GM04504 (cell line): ENCODE measurements around the gene CHST11.
A peak's percentile ranks its signal among the peaks of the same experiment; 100 is the strongest.
"Not testable (repeated sequence)": the region's sequence is repeated elsewhere in the genome, so short reads cannot be mapped to it uniquely, and the experiment has no call there.

Source experiments
- DNase-seq: peaks from one replicate; pipeline ENCODE4 v3.0.0-alpha.2; 2012; ENCODE audit warnings: low read depth

Gene CHST11

GRCh38 chr12:104566244-104566993, 109.7 kb downstream of the CHST11 start:
- no peak for DNase-seq

- no peak for DNase-seq
These were observed 111.2 kb downstream of the CHST11 start for GRCh38 chr12:104567832-104568486.

GRCh38 chr12:104568487-104568868, 111.7 kb downstream of the CHST11 start:
- DNase-seq: no peak

DNA sequence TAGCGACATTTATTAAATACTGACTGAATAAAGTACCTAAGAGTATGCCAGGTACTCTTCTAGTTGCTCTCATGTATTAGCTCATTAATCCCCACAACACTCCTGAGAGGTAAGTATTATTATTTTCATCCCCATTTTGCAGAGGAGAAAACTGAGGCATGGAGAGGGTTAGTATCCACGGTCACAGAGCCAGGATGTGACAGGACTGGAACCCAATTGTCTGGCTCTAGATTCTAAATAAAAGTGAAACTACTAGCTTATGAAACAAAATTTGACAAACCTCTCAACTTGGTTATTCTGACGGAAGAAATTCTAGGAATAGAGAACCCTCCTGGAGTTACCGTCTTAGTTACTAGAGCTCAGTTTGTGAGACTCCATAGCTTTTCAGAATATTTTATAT, 112.2 kb downstream of the CHST11 start:
- DNase-seq: no peak

- no peak for DNase-seq
These were observed 112.8 kb downstream of the CHST11 start for GRCh38 chr12:104569346-104570173.

- no peak for DNase-seq
These were observed 113.6 kb downstream of the CHST11 start for GRCh38 chr12:104570174-104570907.

DNA sequence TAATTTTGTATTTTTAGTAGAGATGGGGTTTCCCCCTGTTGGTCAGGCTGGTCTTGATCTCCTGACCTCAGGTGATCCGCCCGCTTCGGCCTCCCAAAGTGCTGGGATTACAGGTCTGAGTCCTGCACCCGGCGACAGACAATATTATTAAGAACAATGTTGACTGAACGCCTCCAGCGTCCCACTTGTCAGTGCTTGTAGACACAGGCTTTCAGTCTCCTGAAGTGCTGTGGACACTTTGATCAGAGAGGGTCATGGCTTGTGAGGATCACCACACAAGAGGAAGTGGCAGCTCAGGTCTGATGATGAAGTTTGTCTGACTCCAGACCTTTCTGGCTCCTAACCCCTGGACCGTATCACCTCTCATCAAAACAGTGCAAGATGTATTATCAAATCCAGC, 114.6 kb downstream of the CHST11 start:
- no peak for DNase-seq

- DNase-seq: not testable (repeated sequence)
These were observed 117.6 kb downstream of the CHST11 start for GRCh38 chr12:104574353-104574752.

DNA sequence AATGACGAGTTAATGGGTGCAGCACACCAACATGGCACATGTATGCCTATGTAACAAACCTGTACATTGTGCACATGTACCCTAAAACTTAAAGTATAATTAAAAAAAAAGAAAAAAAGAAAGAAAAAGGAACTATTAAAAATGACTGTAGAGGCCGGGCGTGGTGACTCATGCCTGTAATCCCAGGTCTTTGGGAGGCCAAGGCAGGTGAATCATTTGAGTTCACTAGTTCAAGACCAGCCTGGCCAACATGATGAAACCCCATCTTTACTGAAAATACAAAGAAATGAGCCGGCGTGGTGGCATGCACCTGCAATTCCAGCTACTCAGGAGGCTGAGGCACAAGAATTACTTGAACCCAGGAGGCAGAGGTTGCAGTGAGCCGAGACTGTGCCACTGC, 118.0 kb downstream of the CHST11 start:
- DNase-seq: not testable (repeated sequence)

DNA sequence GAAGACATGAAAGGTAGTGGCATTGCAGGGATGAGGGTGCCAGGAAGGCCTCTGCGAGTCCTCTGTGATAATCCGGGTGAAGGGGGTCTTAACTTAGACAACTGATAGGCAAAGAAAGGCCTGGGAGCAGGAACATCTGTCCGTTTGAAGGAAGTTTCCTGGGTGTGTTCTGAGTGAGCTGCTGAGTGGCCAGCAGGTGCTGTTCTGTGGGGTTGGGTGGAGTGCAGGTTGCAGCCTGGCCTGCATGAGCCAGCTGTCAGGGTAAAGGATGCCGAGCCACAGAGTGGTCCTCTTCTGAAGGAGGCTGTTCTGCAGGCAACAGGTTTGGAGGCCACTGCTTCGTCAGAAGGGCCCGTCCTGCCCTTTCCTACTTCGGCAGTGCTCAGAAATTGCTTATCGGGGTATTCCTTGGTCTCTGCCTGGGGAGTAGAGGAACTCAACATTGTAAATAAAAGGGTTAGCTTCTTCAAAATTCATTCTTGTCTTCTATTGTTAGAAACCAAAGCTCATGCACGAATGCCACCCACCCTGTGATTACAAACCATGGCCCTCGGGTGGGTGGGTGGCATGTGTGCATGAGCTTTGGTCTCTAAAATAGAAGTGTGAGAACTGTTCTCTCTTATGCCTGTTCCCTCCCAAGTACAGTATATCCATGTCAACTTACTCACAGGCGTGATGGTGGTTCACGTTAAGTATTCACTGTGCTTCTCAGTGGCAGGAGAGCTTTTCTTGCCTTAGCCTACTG, 118.9 kb downstream of the CHST11 start:
- DNase-seq: no peak

GRCh38 chr12:104576187-104576778, 119.5 kb downstream of the CHST11 start:
- no peak for DNase-seq

DNA sequence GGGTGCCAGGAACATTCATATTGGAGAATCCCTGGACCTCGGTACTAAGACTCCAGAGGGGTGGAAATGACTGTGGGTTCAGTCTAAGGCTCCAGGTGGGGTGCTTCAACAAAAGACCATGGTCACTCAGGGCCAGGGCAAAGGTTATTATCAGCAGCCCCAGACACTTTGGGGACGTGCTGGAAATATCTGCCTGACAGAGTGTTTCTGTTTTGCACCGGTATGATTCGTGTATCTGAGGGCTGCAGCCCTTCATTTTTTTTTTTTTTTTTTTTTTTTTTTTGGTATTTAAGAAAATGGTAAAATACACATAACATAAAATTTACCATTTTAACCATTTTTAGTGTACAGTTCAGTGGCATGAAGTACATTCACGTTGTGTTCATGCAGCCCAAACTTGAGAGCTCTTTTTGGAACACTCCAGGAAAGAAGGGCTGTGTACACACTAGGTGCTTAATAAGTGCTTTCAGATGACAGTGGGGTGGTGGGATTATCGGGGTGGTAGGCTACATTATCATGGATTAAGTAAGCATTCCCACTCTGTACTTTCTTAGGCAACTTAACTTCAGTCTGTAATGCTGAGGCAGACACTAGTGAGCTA, 120.3 kb downstream of the CHST11 start:
- no peak for DNase-seq

DNA sequence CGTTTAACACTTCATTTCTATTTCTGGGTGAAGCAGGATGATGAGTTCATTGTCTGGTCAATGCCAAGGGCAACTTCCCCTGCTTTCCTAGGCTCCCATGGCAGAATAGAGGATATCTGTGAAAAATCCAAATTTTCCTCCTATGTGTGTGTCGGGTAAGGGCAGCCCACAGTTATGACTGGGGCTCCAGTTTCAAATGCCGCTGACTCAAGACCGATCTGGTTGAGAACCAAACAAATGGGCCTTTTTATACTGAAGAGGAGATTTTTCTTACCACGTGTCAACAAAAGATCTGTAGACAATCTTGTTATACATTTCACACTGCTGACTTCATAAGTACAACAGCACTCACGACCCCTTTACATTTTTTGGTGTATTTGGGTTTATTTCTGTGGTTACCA, 120.8 kb downstream of the CHST11 start:
- no peak for DNase-seq

DNA sequence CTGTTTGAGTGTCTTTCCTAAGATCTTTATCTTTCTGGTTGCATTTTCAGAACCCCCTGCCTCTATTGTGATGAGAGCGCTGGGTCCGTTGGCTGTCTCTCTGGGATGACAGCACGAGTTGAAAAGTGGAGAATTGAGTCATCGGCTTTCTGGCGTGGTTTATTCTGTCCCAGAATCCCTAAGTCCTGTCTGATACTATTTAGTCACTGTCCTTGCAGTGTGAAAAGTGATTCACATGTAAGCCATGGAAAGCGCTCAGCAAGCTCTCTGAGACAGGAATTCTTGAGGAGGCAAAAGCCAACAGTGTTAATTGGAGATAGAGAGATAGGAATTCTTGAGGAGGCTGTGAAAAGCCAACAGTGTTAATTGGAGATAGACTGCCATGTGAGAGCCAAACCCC, 121.7 kb downstream of the CHST11 start:
- peak; percentile 65 for DNase-seq

DNA sequence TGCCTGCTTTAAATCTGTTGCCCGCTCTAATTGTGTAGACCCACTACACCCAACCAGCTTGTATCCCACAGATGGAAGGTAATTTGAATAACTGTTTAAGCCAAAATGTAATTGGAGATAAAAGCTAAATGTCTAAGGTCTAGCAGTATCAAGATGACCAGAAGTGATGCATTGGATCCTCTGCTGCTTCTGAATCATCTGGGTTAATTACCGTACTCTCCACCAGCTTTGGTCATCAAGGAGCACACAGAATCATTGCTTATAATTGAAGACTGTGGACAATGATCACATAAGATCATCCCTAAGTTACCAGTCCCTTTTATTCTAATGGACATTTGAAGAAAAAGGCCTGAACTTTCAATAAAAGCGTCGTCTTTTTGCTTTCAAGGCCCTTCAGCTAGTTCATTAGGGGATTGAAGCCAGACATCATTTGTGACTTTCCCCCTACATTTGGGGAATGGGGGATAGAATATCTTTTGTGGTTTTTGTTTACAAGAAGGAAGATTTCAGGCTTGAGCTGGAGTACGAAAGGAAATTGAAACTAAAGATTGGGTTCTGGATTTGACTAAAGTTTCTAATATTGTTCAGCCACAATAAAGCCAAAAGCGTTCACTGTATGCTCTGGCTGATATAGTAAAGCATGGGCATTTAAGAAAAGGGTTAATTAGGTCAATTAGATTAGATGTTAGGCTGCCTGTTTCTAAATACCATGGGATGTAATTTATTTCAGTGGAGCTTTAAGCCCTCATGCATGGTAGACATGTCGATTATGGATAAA, 123.2 kb downstream of the CHST11 start:
- DNase-seq: no peak

DNA sequence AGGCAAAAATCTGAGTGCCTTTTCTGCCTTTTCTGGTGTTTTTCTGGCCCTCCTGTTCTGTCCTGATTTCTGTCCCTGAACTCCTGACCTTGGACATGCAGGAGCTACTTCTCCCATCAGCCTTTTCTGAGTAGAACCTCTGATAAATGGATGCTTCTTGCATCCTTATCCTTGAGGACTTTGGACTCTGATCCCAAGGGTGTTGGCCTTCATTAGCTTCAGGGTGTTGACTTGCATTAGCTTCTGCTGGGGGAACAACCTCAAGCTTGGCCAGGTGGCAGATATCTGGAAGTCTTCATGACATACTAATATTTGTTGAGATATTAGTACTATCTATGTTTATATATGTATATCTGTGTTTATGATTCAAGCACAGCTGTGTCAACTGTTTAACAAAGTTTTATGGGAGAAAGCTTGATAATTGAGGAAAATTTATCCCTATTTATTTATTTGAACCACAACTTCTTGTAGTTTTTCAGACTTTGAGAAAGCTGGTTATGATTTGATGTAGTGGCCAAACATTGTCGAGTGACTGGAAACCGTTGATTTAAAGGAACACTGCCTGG, 124.3 kb downstream of the CHST11 start:
- no peak for DNase-seq

- no peak for DNase-seq
These were observed 126.0 kb downstream of the CHST11 start for GRCh38 chr12:104582739-104583138.

DNA sequence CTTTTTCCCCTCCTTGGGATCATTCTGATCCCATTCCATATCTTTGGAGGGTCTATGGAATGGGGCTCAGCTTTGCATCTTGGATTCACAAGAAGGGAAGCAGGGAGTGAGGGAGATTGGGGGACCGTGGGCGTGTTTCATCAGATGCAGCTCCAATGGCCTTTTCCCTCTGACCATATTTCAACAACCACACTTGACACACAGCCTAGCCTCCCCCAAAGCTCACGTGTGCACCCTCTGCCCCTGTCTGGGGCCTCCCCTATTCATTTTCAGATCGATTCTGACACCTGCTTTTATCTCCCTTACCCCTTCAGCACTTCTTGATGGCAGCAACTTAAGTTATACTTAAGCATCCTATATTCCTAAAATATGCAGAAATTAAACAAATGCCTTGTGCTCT, 126.6 kb downstream of the CHST11 start:
- DNase-seq: no peak

DNA sequence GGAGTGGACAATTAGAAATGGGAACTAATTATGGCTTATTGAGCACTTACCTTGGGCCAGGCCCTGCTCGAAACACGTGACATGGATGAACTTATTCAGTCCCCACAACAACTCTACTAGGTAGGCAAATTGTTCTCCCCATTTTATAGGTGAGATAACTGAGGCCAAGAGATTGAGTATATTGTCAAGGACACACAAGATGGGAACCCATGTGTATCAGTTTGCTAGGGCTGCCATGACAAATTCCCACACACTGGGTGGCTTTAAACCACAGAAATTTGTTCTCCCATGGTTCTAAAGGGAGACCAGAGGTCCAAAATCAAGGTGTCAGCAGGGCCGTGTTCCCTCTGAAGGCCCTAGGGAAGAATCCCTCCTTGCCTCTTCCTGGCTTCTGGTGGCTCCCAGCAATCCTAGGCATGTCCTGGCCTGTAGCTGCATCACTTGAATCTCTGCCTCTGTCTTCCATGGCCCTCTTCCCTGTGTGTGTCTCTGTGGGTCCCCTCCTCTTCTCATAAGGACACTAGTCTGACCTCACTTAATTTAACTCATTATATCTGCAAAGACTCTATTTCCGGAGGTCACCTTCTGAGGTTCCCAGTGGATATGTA, 128.8 kb downstream of the CHST11 start:
- no peak for DNase-seq
